ENCODE results near the gene ZNF462.

DNA sequence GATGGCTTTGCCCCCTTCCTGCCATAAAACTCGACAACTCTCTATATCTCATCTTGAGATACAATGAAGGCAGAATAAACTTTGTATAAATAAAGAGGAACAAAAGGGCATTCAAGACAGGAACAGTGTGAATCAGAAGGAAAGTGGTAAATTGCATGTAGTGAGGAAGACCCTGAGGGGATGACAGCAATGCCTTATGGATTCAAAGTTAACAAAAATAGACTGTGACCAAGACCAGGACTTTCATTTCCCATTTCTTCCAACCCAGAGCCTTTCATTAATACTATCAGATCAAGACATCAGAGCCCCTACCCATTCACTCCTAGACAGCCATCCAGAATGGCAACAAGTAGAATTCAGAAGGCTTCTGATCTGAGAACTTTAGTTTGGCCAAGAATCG, 46.4 kb upstream of the ZNF462 start:
- TF ChIP-seq CTCF (conservative IDR thresholded peaks at IDR 0.05; ENCODE audit: low read depth, low read length) = no peak
- TF ChIP-seq POLR2A (IDR thresholded peaks at IDR 0.05; ENCODE audit: low read depth, low read length) = no peak
- TF ChIP-seq RAD21 (IDR thresholded peaks at IDR 0.05; ENCODE audit: low read length) = no peak
- TF ChIP-seq NFE2L2 (IDR thresholded peaks at IDR 0.05; ENCODE audit: low read depth, low read length) = no peak
